CD14-positive monocyte (primary cell): ENCODE measurements around the gene CDHR5. TPM values are rescaled to one million over a fixed set of nuclear protein-coding genes. Genes with fewer than 3 reads are reported as not detected.

Source experiments
- DNase-seq, 3 donors: peaks; one replicate each; pipeline ENCODE4 v3.0.0-alpha.2; 2011 to 2022
- H2AFZ ChIP-seq: 2 replicates; pipeline ENCODE4 v1.6.0; 2012; ENCODE audit warnings: mild to moderate bottlenecking, low read depth, low read length, inconsistent platforms; ENCODE audit not compliant: insufficient read depth, poor library complexity, severe bottlenecking
- H3K27ac ChIP-seq, 2 donors: 1 replicate in 1 of 2; 2 replicates in 1 of 2; pipeline ENCODE4 v1.5.1; 2012 to 2013; ENCODE audit warnings: low read length in 2 of 2, control low read depth in 1 of 2, inconsistent platforms in 1 of 2, low read depth in 1 of 2, mild to moderate bottlenecking in 1 of 2
- H3K27me3 ChIP-seq, 2 donors: one replicate each; pipeline versions ENCODE4 v1.6.0 to v1.6.1; 2011 to 2013; ENCODE audit warnings: low read length in 2 of 2; ENCODE audit not compliant: control insufficient read depth in 2 of 2, insufficient read depth in 2 of 2
- H3K36me3 ChIP-seq, 2 donors: replicated peaks in 1 of 2; 1 replicate in 1 of 2; 2 replicates in 1 of 2; pipeline versions ENCODE4 v1.5.1 to v1.6.1; 2012 to 2013; ENCODE audit warnings: low read length in 2 of 2, control low read depth in 1 of 2, inconsistent platforms in 1 of 2, mild to moderate bottlenecking in 1 of 2; ENCODE audit not compliant: insufficient read depth in 2 of 2, control insufficient read depth in 1 of 2
- H3K4me1 ChIP-seq, 2 donors: 1 replicate in 1 of 2; 2 replicates in 1 of 2; pipeline versions ENCODE4 v1.5.1 to v1.6.1; 2012 to 2013; ENCODE audit warnings: low read length in 2 of 2, control low read depth in 1 of 2, inconsistent platforms in 1 of 2, mild to moderate bottlenecking in 1 of 2, moderate library complexity in 1 of 2; ENCODE audit not compliant: insufficient read depth in 2 of 2, control insufficient read depth in 1 of 2
- H3K4me2 ChIP-seq: replicated peaks from 2 replicates; pipeline ENCODE3; 2012; ENCODE audit warnings: low read length, moderate library complexity, mild to moderate bottlenecking; ENCODE audit not compliant: poor library complexity, severe bottlenecking; ENCODE audit errors: extremely low read depth
- H3K4me3 ChIP-seq, 3 experiments: fragments of 200-600 bp in 1 of 3; sonication (generic) in 1 of 3; replicated peaks in 1 of 3; 1 replicate in 2 of 3; 2 replicates in 1 of 3; pipeline ENCODE4 v1.5.1; 2011 to 2013; ENCODE audit warnings: low read length in 3 of 3, mild to moderate bottlenecking in 3 of 3, control low read depth in 2 of 3, low read depth in 2 of 3, inconsistent platforms in 1 of 3, moderate library complexity in 1 of 3
- H3K79me2 ChIP-seq: 2 replicates; pipeline ENCODE4 v1.6.0; 2012; ENCODE audit warnings: mild to moderate bottlenecking, control low read depth, inconsistent platforms, low read length, moderate library complexity; ENCODE audit not compliant: insufficient read depth
- H3K9ac ChIP-seq: 2 replicates; pipeline ENCODE4 v1.6.0; 2017; ENCODE audit warnings: low read length, mild to moderate bottlenecking; ENCODE audit not compliant: insufficient read depth, poor library complexity, severe bottlenecking
- H3K9me3 ChIP-seq, 2 donors: replicated peaks in 1 of 2; 1 replicate in 1 of 2; 2 replicates in 1 of 2; pipeline versions ENCODE4 v1.5.1 to v1.6.1; 2012 to 2013; ENCODE audit warnings: low read length in 2 of 2, control low read depth in 1 of 2; ENCODE audit not compliant: control insufficient read depth in 1 of 2, insufficient read depth in 1 of 2
- H4K20me1 ChIP-seq: 2 replicates; pipeline ENCODE4 v1.6.0; 2012; ENCODE audit warnings: mild to moderate bottlenecking, low read length, control low read depth, moderate library complexity; ENCODE audit not compliant: insufficient read depth
- H3K27ac Mint-ChIP-seq, 7 donors: one replicate each; pipeline ENCODE4 v1.8.0; 2020; ENCODE audit warnings: mild to moderate bottlenecking in 7 of 7, mixed read lengths in 7 of 7, moderate library complexity in 6 of 7, inconsistent platforms in 2 of 7
- H3K27me3 Mint-ChIP-seq, 3 donors: one replicate each; pipeline ENCODE4 v1.8.0; 2021 to 2022; ENCODE audit warnings: low read depth in 3 of 3, mild to moderate bottlenecking in 3 of 3, mixed read lengths in 3 of 3, moderate library complexity in 3 of 3, inconsistent platforms in 1 of 3
- H3K36me3 Mint-ChIP-seq, 2 donors: one replicate each; pipeline ENCODE4 v1.8.0; 2020; ENCODE audit warnings: mixed read lengths in 2 of 2, inconsistent platforms in 1 of 2, mild to moderate bottlenecking in 1 of 2
- H3K4me1 Mint-ChIP-seq: one replicate; pipeline ENCODE4 v1.8.0; 2020; ENCODE audit warnings: mild to moderate bottlenecking, mixed read lengths
- H3K4me3 Mint-ChIP-seq, 2 donors: one replicate each; pipeline ENCODE4 v1.8.0; 2020; ENCODE audit warnings: mild to moderate bottlenecking in 2 of 2, mixed read lengths in 2 of 2, moderate library complexity in 1 of 2
- H3K9me3 Mint-ChIP-seq, 7 donors: one replicate each; pipeline ENCODE4 v1.8.0; 2020 to 2022; ENCODE audit warnings: mixed read lengths in 7 of 7, mild to moderate bottlenecking in 6 of 7, moderate library complexity in 6 of 7, inconsistent platforms in 2 of 7
- whole genome bisulfite sequencing: methylation state at CpG from one replicate; pipeline ENCODE4 v1.1.5; 2013; ENCODE audit warnings: missing lambda C conversion rate; ENCODE audit not compliant: insufficient coverage; 5-methylcytosine and 5-hydroxymethylcytosine counted together
- intact Hi-C, 2 donors: fragments of 100-400 bp; cut with micrococcal nuclease; formaldehyde crosslinking; loops; one replicate each; pipeline versions ENCODE4 v1.15.0 to v1.15.1; 2023
- polyA plus RNA-seq, 3 donors: library from polyadenylated mRNA; depleted of rRNA in 1 of 3; unstranded in 2 of 3; stranded (reverse) in 1 of 3; fragments of 300-500 nt in 2 of 3; fragments of >200 nt in 1 of 3; fragmentation: Illumina TruSeq in 2 of 3; gene quantifications; 1 replicate in 2 of 3; 2 replicates in 1 of 3; pipeline ENCODE4 v1.2.3, GENCODE V29; 2012 to 2021
- TF ChIP-seq, protein P1 (sequence below): fragments of 200-600 bp; IDR thresholded peaks from one replicate; pipeline ENCODE4 v1.8.0; 2022; ENCODE audit warnings: antibody characterized with exemption, mild to moderate bottlenecking

Gene CDHR5
- polyA plus RNA-seq, 3 donors, result 0.18 to 0.43 (median 0.18) TPM

- Mint-ChIP-seq H3K36me3 (peaks cover 39 to 73% of the 10 kb centered on the region in 2 donors), H3K4me1 (peaks cover 5% of the 10 kb centered on the region), H3K9me3 (peaks cover 0 to 2% (median 0%) of the 10 kb centered on the region in 7 donors), H3K27ac (no peak overlapping the region), H3K27me3 (peaks cover 1 to 4% (median 2%) of the 10 kb centered on the region in 3 donors), H3K4me3 (no peak overlapping the region)
- Histone ChIP-seq H3K4me1 (no peaks in the 10 kb centered on the region), H3K9ac (no peak overlapping the region), H3K79me2 (peaks cover 5% of the 10 kb centered on the region), H4K20me1 (peaks cover 16% of the 10 kb centered on the region), H3K4me2 (no peak overlapping the region), H3K27ac (no peak overlapping the region), H3K9me3 (no peaks in the 10 kb centered on the region), H3K36me3 (peaks cover 35 to 49% of the 10 kb centered on the region in 2 donors), H2AFZ (no peak overlapping the region), H3K4me3 (no peak overlapping the region), H3K27me3 (no peaks in the 10 kb centered on the region)
- DNase-seq, result no peak
- intact Hi-C loops, result no loop called here
- 100% methylated on average over 4 of the region's 15 CpGs for WGBS
- TF ChIP-seq, protein P1, sequence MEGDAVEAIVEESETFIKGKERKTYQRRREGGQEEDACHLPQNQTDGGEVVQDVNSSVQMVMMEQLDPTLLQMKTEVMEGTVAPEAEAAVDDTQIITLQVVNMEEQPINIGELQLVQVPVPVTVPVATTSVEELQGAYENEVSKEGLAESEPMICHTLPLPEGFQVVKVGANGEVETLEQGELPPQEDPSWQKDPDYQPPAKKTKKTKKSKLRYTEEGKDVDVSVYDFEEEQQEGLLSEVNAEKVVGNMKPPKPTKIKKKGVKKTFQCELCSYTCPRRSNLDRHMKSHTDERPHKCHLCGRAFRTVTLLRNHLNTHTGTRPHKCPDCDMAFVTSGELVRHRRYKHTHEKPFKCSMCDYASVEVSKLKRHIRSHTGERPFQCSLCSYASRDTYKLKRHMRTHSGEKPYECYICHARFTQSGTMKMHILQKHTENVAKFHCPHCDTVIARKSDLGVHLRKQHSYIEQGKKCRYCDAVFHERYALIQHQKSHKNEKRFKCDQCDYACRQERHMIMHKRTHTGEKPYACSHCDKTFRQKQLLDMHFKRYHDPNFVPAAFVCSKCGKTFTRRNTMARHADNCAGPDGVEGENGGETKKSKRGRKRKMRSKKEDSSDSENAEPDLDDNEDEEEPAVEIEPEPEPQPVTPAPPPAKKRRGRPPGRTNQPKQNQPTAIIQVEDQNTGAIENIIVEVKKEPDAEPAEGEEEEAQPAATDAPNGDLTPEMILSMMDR, result no peak
Observed at GRCh38 chr11:665062-665703, 40.4 kb upstream of the CDHR5 start.

- Mint-ChIP-seq H3K27me3 (peaks cover 2 to 4% (median 3%) of the 10 kb centered on the region in 3 donors), H3K36me3 (peaks cover 51 to 84% of the 10 kb centered on the region in 2 donors), H3K4me3 (no peak overlapping the region), H3K4me1 (peaks cover 5% of the 10 kb centered on the region), H3K27ac (peak overlapping the region in 1 of 7 donors; percentile 30), H3K9me3 (peaks cover 0 to 2% (median 0%) of the 10 kb centered on the region in 7 donors)
- 77% methylated on average over 13 of the region's 15 CpGs for WGBS
- intact Hi-C loops, result loop anchor here (1.0 to 5.0 kb wide), 3 partner anchors 60 to 102 kb away; no protein-coding TSS in a partner anchor
- Histone ChIP-seq H3K36me3 (peaks cover 56 to 72% of the 10 kb centered on the region in 2 donors), H3K27me3 (no peaks in the 10 kb centered on the region), H3K4me1 (no peaks in the 10 kb centered on the region), H3K9me3 (no peaks in the 10 kb centered on the region), H4K20me1 (peaks cover 16% of the 10 kb centered on the region), H2AFZ (no peak overlapping the region), H3K79me2 (peaks cover 5% of the 10 kb centered on the region), H3K27ac (no peak overlapping the region), H3K4me3 (no peak overlapping the region), H3K9ac (no peak overlapping the region), H3K4me2 (no peak overlapping the region)
- TF ChIP-seq, protein P1, result peak; percentile 85
- peak; percentile 46 to 57 (median 48) for DNase-seq
Observed at GRCh38 chr11:662689-663274, 38.0 kb upstream of the CDHR5 start.
